Measurements from ENCODE around the gene RAPGEF4. TPM values are rescaled to one million over a fixed set of nuclear protein-coding genes. Genes with fewer than 3 reads are reported as not detected.
A peak's percentile ranks its signal among the peaks of the same experiment; 100 is the strongest.

RAPGEF4 gene
- total RNA-seq, 4 donors from 2014 or later: 1.4 to 5.5 (median 1.8) TPM

- intact Hi-C loops (cut with DNase I; ENCODE audit: low total_unique reads): no loop called here
These were observed 324.4 kb downstream of the RAPGEF4 start for GRCh38 chr2:173059971-173060461.

GRCh38 chr2:173062801-173063200, 327.2 kb downstream of the RAPGEF4 start:
- Histone ChIP-seq H3K36me3 (no peaks in the 10 kb centered on the region), H3K27ac (no peak overlapping the region), H3K4me3 (no peak overlapping the region), H3K4me1 (peaks cover 2 to 8% of the 10 kb centered on the region in 2 donors), H3K9me3 (no peaks in the 10 kb centered on the region), H3K27me3 (no peaks in the 10 kb centered on the region)
- ATAC-seq (no peak), DNase-seq (no peak)
- intact Hi-C loops (cut with DNase I; ENCODE audit: low total_unique reads) (no loop called here), in situ Hi-C loops (cut with MboI; ENCODE audit: low sequenced_read_pairs in 4 of 4) (no loop called here)
- TF ChIP-seq CTCF (IDR thresholded peaks at IDR 0.05 in 4 of 5, conservative IDR thresholded peaks at IDR 0.05 in 1 of 5): no peak
- no peak for TF ChIP-seq POLR2A (IDR thresholded peaks at IDR 0.05)

More at GRCh38 chr2:173059971-173060461, 324.4 kb downstream of the RAPGEF4 start:
- Histone ChIP-seq H3K9me3 (no peaks in the 10 kb centered on the region), H3K4me1 (peaks cover 6 to 16% of the 10 kb centered on the region in 2 donors), H3K4me3 (no peak overlapping the region), H3K27ac (peak overlapping the region in 3 of 4 donors; percentile 31 to 44 (median 32)), H3K36me3 (no peaks in the 10 kb centered on the region), H3K27me3 (no peaks in the 10 kb centered on the region)
- no peak for DNase-seq
- in situ Hi-C loops (cut with MboI; ENCODE audit: low sequenced_read_pairs in 4 of 4): no loop called here
- TF ChIP-seq CTCF (IDR thresholded peaks at IDR 0.05 in 4 of 5, conservative IDR thresholded peaks at IDR 0.05 in 1 of 5) (no peak), POLR2A (IDR thresholded peaks at IDR 0.05) (no peak)
- ATAC-seq: peak; percentile 68 to 72

GRCh38 chr2:173064151-173064805, 328.6 kb downstream of the RAPGEF4 start:
- in situ Hi-C loops (cut with MboI; ENCODE audit: low sequenced_read_pairs in 4 of 4) (no loop called here), intact Hi-C loops (cut with DNase I; ENCODE audit: low total_unique reads) (no loop called here)
- peaks cover 0 to 6% of the 10 kb centered on the region in 2 donors for H3K4me1 ChIP-seq
- ATAC-seq (peak; percentile 35 to 55), DNase-seq (no peak)
- TF ChIP-seq CTCF (IDR thresholded peaks at IDR 0.05 in 4 of 5, conservative IDR thresholded peaks at IDR 0.05 in 1 of 5) (no peak), POLR2A (IDR thresholded peaks at IDR 0.05) (no peak)
- H3K27me3 ChIP-seq: no peaks in the 10 kb centered on the region
- no peaks in the 10 kb centered on the region for H3K9me3 ChIP-seq
- H3K4me3 ChIP-seq: no peak overlapping the region
- no peak overlapping the region for H3K27ac ChIP-seq
- H3K36me3 ChIP-seq: no peaks in the 10 kb centered on the region

GRCh38 chr2:173066887-173067676, 331.4 kb downstream of the RAPGEF4 start:
- Histone ChIP-seq H3K4me1 (no peaks in the 10 kb centered on the region), H3K36me3 (no peaks in the 10 kb centered on the region), H3K4me3 (no peak overlapping the region), H3K27ac (no peak overlapping the region), H3K27me3 (no peaks in the 10 kb centered on the region), H3K9me3 (no peaks in the 10 kb centered on the region)
- intact Hi-C loops (cut with DNase I; ENCODE audit: low total_unique reads) (no loop called here), in situ Hi-C loops (cut with MboI; ENCODE audit: low sequenced_read_pairs in 4 of 4) (no loop called here)
- TF ChIP-seq POLR2A (IDR thresholded peaks at IDR 0.05): no peak
- no peak for TF ChIP-seq CTCF (IDR thresholded peaks at IDR 0.05 in 4 of 5, conservative IDR thresholded peaks at IDR 0.05 in 1 of 5)
- ATAC-seq (no peak), DNase-seq (no peak)
